GM19397 (cell line): ENCODE measurements around the gene BCAP29.

Experiments
- ATAC-seq: cut with Tn5 transposase; IDR thresholded peaks from one replicate; pipeline ENCODE4 v1.9.1; 2021; ENCODE audit warnings: mild to moderate bottlenecking, moderate library complexity; ENCODE audit not compliant: unreplicated experiment

BCAP29 gene

GRCh38 chr7:107661081-107661864 is 81.2 kb downstream of the BCAP29 start:
- ATAC-seq: peak; percentile 49

GRCh38 chr7:107661865-107662379 is 81.9 kb downstream of the BCAP29 start:
- ATAC-seq: no peak

- no peak for ATAC-seq
These were observed 83.2 kb downstream of the BCAP29 start for GRCh38 chr7:107663196-107663595.

- ATAC-seq: no peak
These were observed 86.7 kb downstream of the BCAP29 start for GRCh38 chr7:107666790-107667189.

GRCh38 chr7:107667341-107667740 is 87.3 kb downstream of the BCAP29 start:
- ATAC-seq: no peak

GRCh38 chr7:107668296-107668695 is 88.2 kb downstream of the BCAP29 start:
- no peak for ATAC-seq
